ENCODE data around the gene ATP5F1D.
A peak's percentile ranks its signal among the peaks of the same experiment; 100 is the strongest.
"Not testable (repeated sequence)": the region's sequence is repeated elsewhere in the genome, so short reads cannot be mapped to it uniquely, and the experiment has no call there.

ATP5F1D gene

DNA sequence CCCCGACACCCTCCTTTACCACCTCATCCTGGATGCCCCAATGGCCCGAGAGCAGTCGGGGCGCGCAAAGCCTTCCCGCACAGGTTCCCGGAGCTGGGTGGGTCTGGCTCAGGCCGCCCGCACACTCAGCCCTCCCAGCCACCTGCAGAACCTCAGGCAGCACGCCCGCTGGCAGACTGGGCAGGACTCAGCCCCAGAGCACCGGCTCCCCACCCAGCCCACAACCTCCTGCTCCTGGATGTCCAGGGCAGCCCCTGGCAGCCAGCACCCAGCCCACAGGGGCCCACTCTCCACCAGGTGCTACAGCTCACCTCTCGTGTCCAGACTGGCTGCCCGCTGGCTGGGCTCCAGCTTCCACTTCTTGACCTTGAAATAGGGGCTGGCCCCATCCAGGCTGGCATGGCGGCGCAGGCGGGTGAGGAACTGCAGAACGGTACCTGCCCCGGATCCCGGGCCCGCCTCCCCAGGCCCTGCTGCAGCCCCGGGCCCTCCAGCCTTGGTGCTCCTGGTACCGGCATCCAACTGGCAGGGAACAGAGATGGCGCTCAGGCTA lies 8.4 kb upstream of the ATP5F1D start:
- no peak for DNase-seq (ENCODE audit: low read depth)

DNA sequence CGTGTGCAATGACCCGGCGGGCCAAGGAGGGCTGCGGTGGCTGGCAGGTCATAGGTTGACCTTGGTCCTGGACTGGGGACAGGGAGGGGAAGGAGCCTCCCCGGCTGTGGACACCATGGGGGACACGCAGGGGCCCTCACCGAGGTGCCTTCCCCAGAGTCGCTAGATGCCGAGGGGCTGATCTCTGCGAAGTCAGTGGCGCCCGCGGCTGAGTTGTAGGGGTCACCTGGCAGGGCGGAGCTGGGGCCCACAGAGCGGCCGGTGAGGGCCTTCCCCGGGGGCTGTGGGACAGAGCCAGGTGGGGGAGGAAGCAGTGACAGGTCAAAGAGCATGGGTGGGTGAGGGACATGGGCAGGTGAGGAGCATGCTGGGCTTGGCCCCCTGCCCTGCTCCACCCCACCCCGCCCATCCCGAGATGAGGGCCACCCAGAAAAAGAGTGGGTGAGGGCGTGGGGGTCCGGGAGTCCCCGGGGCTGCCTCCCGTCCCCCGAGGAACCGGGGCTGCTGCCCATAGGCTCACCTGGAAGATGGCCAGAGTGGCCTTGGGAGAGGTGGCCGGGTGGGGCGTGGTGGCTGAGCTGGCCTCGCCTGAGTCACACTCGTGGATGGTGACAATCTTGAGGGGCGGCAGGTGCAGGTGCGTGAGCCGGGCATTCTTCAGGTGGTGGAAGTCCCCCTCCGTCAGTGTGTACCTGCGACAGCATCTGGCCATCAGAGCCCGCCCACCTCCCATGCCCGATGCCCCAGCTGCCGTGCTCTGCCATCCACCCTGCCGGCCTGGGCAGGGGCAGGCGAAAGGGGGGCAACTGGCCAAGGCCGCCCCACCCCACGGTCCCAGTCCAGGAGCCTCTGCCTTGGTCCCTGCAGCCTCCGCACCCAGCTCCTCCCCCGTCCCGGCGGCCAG lies 7.2 kb upstream of the ATP5F1D start:
- no peak for DNase-seq (ENCODE audit: low read depth)

DNA sequence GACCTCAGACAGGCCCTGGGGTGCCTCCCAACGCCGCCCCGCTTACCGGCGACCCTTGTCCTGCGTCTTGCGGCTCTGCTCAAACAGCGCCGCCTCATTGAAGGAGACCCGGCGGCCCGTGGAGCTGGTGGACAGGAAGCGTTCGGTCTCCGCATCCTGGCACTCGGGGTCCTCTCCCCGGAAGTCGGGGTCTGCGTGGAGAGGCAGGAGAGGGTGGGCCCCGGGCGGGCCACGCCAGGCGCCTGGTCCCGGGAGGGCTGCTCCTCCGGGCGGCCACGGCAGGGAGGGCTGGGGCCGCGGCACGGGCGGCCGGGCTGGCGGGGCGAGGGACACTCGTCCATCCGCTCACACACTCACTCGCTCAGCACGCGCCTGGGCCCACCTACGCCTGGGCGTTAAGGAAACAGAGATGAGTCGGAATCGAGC lies 6.6 kb upstream of the ATP5F1D start:
- no peak for DNase-seq (ENCODE audit: low read depth)

DNA sequence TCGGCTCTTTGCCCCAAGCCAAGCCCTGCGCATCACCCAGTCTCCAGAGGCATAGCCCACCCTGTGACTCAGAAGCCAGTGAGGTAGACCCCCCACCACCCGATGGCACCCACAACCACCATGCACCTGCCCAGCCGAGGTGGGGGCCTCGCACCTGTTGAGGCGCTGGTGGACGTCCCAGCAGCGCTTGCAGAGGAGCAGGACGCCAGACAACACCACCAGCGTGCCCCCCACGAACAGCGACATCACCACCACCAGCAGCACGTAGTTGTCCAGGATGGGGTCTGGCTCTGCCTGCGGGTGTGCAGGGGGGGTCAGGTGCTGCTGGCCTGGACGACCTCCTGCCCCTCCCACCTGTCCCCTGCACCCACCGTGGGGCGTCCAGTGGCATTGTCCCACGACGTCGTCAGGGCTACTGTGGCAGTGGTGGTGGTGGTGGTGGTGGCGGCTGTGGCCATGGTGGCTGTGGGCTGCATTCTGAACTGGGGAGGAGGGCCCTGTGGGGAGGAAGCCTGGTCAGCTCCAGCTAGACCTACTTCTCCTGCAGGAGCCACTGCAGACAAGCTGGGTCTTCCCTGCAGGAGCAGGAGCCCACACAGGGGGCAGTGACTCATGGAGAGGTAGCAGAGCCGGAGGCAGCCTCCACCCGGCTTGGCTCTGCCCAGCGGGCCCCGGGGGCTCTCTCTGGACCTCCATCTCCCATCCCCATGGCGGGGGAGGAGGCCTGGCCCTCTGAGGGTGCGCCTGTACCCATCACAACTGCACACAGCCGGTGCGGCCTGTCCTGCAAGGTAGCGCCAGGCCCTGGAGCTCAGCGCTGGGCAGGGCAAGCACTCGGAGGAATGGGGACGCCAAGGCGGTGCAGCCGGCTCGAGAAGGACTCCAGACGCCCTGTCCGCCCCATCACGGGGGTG lies 5.7 kb upstream of the ATP5F1D start:
- DNase-seq (ENCODE audit: low read depth), result no peak

DNA sequence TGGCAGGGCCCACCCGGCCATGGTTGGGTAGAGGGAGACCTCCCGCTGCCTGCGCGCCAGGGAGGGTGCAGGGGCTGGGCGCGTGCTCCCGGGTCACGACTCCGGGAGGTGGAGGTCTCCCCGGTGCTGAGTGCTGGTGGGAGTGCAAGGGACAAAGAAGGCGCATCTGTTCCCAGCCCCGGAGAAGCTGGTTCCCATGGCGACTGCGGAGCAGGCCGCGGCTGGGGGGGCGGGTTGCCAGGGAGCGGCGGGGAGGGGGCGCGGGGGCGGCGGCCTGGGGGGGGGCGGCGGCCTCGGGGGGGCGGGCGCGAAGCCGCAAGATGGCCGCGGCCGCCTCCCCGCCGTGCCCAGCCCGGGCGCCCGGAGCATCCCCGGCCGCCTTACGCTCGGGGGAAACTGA lies 5.0 kb upstream of the ATP5F1D start:
- no peak for DNase-seq (ENCODE audit: low read depth)

DNA sequence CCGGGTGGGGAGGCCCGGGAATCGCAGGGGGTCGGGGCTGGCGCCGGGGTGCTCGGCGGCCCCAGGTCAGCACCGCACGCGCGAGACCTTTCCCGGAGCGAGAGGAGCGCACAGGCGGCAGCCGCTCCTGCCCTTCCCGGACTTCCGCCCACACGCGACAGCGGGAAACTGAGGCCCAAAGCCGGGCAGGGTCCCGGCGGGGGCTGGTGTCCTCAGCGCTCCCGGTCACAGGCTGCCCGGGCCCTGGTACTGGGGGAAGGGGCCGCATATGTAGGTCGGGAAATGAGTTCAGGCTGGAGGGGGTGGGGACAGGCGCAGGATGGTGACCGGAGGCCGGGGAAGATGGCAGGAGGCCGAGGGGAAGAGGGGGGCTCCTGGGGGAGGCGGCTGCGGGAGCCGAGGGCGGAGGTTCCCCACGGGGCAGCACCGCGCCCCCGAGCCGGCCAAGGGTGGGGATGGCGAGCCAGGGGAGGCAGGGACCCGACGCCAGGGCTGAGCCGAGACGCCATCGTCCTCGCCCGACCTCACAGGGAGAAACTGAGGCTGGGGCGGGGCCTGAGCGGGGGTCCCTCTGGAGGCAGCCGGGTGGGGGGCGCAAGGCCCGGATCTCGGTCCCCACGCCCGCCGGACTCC lies 4.4 kb upstream of the ATP5F1D start:
- no peak for DNase-seq (ENCODE audit: low read depth)

DNA sequence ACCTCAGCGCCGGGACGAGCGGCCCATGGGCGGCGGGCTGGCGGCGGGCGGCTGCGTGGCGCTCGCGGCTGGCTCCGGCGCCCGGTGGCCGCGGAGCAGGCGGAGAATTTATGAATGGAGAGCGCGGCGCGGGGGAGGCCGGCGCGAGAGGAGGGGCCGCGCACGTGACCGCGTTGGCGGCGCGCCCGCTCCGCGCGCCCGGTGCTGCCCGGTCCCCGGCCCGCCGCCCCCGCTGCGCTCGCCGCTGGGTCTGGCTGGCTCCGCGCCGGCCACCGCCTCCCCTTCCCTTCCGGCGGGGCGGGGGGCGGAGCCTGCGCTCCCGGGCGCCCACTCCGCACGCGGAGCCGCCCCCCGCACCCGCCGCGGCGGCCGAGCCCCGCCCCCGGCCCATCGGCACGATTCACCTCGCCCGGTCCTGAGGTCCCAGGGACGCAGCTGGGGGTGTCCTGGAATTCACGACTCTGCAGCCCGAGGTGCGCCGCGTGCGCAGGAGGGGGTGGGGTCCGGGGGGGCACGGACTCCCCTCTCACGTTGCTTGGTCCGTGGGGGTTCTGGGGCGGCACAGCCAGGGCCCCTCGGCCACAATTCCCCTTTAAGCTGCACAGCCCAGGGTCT lies 3.7 kb upstream of the ATP5F1D start, which contains the start of gene CBARP:
Gene CBARP (minus strand): TSS at position 252 of the 615 bp plus-strand sequence. CDS start 1,905 bp downstream, outside the sequence.
- DNase-seq (ENCODE audit: low read depth), result no peak

DNA sequence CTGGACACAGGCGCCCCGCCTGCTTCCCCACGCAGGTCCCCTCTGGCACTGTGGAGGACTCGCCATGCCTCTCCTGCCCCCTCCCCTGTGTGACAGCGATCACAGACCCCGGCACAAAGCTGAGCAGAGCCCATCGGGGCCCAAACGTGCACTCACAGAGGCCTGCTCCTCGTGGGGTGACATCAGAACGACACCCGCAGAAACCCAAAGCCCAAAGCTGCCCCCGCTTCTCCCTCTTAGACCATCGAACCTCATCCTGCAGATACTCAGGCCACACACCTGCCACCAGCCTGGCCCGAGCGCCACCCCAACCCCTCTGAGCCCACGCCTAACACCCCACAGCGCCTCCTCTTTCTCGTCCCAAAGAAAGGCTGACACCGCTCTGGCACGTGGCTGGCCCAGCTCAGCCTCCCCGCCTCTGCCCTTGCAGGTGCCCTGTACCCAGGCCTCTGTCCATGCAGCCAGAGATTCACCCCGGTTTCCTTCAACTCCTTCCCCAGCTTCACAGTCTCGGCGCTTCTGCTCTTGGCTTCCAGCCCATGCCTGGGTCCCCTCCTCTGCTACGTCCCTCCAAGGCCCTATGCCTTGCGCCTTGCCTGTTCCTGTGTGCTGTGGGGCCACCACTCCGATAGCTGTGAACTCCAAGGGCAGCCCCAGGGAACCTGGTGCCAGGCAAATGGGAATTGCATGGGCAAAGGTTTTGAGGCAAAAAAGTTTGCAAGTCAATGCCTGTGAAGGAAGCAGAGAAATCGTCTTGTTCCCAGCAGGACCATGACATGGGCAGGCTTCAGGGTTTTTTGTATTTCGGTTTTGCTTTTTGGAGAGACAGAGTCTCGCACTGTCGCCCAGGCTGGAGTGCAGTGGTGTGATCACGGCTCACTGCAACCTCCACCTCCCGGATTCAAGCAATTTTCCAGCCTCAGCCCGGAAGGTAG lies 2.9 kb upstream of the ATP5F1D start:
- DNase-seq (ENCODE audit: low read depth), result no peak

DNA sequence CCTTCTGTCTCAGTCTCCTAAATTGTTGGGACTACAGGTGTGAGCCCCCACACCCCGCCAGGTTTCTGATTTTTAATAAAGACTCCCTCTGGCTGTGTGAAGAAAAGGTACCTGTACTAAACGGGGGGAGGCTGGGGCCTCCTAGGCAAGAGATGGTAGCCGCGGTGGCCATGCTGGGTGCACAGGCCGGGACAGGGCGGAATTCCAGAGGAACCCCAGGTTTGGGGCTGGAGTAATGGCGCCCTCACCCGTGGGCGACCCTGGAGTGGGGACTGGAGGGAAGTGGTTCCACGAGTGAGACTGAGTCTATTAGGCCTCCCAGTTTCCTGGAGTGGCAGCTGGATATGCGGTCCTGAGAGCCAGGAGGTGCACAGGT lies 2.1 kb upstream of the ATP5F1D start:
- no peak for DNase-seq (ENCODE audit: low read depth)

DNA sequence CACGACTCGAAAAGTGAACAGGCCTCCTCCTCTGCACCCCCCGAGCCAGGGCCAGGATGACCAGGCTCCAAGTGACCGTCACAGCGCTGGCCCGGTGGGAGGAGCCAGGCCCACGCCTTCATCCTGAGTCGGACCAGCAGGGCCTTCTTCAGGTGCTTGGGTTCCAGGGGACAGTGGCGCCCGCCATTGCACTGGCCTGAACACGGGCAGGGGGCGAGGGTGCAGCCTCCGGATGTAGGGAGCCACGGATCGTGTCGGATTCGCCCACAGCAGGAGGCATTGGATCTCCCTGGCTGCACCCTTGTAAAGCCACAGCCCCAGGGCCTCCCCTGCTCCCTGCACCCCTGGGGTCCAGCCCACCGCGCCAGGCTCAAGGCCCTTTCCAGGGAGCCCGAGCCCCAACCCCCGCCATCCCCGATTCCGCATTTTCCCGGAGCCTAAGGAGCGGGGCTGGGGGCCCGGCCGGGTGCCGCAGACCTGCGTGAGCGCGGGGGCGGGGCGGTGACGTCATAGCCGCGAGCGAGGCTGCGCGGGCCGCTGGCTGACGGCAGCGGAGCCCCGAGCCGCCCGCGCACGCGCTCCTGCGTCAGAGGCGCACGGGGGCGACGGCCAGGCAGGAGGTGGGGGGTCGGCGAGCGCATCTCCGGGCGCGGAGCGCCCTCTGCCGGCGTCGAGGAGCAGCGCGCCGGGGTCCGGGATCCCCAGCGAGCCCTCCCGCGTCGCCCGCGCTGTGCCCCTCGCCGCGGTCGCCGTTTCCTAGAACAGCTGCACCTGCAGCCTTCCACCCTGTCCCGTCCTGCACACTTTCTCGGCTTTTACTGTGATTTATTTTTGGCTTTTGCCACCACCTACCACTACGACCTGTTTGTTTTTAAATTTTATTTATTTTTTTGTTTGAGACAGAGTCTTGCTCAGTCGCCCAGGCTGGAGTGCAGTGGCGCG lies 1.5 kb upstream of the ATP5F1D start:
- DNase-seq (ENCODE audit: low read depth), result peak; percentile 92

DNA sequence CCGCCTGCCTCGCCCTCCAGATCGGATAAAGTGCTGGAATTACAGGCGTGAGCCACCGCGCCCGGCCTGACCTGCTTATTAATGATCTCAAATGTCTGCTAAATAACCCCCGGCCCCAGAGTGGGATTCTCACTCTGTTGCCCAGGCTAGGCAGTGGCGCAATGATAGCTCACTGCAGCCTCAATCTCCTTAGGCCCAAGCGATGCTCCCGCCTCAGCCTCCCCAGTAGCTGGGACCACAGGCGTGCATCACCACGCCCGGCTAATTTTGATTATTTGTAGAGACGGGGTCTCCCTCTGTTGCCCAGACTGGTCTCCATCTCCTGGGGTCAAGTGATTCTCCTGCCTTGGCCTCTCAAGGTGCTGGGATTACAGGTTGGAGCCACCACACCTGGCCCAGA lies 626 bp upstream of the ATP5F1D start:
- no peak for DNase-seq (ENCODE audit: low read depth)

DNA sequence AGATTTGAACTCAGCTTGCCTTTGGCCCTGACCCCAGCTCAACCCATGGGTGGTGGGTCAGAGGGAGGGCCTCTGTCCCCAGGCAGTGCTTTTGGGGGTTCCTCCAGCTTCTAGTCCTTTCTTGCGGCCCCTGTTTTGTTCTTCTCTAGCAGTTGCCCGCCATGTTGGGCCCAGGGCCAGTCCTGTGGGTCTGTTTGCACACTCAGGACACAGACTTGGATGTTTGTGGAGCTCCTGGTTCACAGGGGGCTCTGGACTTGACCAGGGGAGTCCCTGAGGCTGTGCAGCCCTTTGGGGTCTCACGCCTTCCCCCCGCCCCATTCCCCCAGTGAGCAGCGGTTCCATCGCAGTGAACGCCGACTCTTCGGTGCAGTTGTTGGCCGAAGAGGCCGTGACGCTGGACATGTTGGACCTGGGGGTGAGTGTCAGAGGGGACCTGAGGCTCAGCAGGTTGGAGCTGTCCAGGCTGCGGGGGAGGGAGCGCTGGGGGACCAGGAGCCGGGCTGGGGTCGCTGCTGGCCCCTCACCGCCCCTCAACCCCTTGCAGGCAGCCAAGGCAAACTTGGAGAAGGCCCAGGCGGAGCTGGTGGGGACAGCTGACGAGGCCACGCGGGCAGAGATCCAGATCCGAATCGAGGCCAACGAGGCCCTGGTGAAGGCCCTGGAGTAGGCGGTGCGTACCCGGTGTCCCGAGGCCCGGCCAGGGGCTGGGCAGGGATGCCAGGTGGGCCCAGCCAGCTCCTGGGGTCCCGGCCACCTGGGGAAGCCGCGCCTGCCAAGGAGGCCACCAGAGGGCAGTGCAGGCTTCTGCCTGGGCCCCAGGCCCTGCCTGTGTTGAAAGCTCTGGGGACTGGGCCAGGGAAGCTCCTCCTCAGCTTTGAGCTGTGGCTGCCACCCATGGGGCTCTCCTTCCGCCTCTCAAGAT lies 2.5 kb downstream of the ATP5F1D start:
- peak; percentile 81 for DNase-seq (ENCODE audit: low read depth)

DNA sequence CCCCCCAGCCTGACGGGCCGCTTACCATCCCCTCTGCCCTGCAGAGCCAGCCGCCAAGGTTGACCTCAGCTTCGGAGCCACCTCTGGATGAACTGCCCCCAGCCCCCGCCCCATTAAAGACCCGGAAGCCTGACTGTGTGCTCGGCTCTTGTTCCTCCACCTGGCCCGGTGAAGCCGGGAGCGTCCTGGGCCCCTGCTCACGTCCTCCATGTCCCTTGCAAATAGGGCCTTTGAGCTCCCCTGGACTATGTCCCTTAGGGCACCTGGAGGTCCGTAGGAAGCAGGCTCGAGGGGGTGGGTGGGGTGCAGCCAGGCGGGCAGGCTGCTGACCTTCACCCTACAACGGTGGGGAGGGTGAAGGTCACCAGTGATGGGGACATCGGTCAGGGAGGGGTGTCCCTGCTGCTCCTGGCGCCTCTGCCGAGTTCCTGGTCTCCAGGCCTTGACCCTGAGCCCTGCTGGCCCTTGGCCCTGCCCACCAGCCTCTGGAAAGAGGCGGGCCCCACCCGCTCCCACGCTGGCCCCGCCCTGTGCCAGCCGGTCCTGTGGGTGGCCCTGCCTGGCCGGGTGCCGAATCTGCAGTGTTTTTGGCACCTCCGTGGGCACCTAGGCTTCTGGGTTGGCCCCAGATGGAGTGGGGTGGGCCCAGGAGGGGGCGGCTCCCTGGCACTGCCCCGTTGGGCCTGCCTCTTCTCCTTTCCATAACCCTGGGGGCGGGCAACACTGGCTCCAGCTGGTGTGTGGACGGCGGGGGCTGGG lies 3.3 kb downstream of the ATP5F1D start:
- DNase-seq (ENCODE audit: low read depth), result no peak

DNA sequence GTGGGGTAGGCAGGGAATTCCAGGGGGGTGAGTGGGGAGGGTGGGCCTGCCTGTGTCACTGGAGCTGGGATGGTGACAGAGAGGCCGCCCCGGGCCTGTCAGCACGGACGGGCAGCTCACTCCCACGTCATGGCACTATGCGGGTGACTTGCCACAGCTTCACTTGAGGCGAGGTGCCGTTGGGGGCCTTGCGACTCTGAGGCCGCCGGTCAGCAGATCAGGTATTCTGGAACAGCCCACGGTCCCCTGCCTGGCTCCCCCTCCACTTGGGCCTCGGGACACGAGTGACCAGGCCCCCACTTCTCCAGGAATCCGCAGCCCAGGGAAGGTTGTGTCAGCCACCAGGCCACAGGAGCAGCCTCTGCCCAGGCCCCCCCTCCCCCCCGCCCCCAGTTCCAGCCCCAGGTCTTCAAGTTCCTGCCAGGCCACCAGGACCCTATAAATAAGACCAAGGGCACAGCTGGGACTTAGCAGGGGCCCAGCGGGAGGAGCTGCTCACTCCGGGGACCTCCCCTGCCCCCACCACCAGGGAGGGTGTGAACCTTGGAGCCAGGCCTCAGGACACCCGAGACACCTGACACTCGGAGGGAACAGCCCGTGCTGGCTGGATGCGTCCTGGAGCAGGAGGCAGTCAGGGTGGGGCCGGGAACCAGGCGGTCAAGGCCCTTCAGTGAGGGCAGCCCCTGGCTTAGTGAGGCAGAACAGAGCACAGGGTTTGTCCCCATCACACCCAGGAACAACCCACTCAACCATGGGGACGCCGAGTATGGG lies 4.1 kb downstream of the ATP5F1D start:
- no peak for DNase-seq (ENCODE audit: low read depth)

DNA sequence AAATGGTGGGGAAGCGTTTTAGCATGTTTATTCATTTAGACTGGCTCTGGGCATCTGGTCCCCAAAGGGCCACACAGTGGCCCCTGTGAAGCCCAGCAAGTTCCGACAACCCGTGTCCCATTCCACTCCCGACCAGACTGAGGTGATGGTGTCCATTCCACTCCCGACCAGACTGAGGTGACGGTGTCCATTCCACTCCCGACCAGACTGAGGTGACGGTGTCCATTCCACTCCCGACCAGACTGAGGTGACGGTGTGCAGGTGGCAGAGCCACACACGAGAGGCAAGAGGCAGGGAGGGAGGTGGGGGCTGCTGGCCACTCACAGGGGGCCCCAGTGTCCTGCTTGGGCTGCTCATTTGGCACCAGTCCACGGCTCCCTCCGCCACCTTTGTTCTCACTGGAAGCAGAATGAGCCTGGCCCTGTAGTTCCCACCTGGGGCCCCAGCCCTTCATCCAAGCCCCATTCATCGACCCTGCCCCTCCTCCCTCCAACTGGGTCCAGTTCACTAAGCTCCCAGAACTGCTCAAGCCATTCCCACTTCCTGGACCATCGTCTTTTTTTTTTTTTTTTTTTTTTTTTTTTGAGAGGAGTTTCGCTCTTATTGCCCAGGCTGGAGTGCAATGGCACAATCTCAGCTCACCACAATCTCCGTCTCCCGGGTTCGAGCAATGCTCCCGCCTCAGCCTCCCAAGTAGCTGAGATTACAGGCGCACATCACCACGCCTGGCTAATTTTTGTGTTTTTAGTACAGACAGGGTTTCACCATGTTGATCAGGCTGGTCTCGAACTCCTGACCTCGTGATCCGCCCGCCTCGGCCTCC lies 4.9 kb downstream of the ATP5F1D start:
- DNase-seq (ENCODE audit: low read depth), result not testable (repeated sequence)

DNA sequence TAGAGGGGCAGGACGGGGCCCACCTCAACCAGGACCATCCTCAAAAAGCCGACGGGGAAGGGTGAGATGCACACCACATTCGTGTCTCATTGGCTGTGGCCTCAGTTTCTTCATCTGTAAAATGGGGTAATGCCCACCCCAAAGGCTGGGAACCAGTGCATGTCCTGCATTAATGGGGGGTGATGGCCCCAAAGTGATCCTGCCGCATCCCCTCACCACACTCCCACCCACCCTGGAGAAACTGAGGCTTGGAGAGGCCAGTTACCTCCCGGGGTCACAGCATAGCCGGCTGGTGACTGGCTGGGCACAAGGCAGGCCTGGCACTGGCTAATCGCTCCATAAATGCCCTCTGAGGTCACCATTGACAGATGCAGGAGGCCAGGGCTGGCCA lies 6.2 kb downstream of the ATP5F1D start:
- DNase-seq (ENCODE audit: low read depth), result no peak

Measured in activated T-helper 1 cell treated with Interleukin-2 at 50 U/mL for 16 hours (primary cell).